NOMO-1 treated with dmso at 0.1 percent for 144 hours (cell line): ENCODE measurements around the gene CACNB1.

Experiments used
- DNase-seq: peaks from one replicate; lab custom pipeline; 2025; ENCODE audit not compliant: unreplicated experiment; lab: John Stamatoyannopoulos, UW

Gene CACNB1

GRCh38 chr17:39197380-39198185, at the start of gene CACNB1:
Gene CACNB1 (minus strand): TSS chr17:39197669. CDS start chr17:39197495, 174 bp downstream.
- DNase-seq: peak; percentile 52

- no peak for DNase-seq
Observed at GRCh38 chr17:39246274-39246673, 48.8 kb upstream of the CACNB1 start.

GRCh38 chr17:39244600-39245570, 47.4 kb upstream of the CACNB1 start:
- peak; percentile 51 for DNase-seq

GRCh38 chr17:39244016-39244599, 46.6 kb upstream of the CACNB1 start:
- no peak for DNase-seq

- no peak for DNase-seq
Observed at GRCh38 chr17:39243155-39243554, 45.7 kb upstream of the CACNB1 start.

GRCh38 chr17:39240631-39241030, 43.2 kb upstream of the CACNB1 start:
- no peak for DNase-seq

- no peak for DNase-seq
Observed at GRCh38 chr17:39239640-39240314, 42.3 kb upstream of the CACNB1 start.

GRCh38 chr17:39238311-39238972, 41.0 kb upstream of the CACNB1 start:
- DNase-seq: no peak

GRCh38 chr17:39237586-39237985, 40.1 kb upstream of the CACNB1 start:
- no peak for DNase-seq

- no peak for DNase-seq
Observed at GRCh38 chr17:39236981-39237441, 39.5 kb upstream of the CACNB1 start.

- no peak for DNase-seq
Observed at GRCh38 chr17:39236450-39236927, 39.0 kb upstream of the CACNB1 start.

- peak; percentile 81 for DNase-seq
Observed at GRCh38 chr17:39235555-39236449, 38.3 kb upstream of the CACNB1 start.

GRCh38 chr17:39231591-39232551, 34.4 kb upstream of the CACNB1 start:
- peak; percentile 29 for DNase-seq

- DNase-seq: no peak
Observed at GRCh38 chr17:39231091-39231561, 33.7 kb upstream of the CACNB1 start.

GRCh38 chr17:39230361-39230760, 32.9 kb upstream of the CACNB1 start:
- DNase-seq: no peak

GRCh38 chr17:39229274-39229913, 31.9 kb upstream of the CACNB1 start:
- peak; percentile 37 for DNase-seq

GRCh38 chr17:39227364-39227919, 30.0 kb upstream of the CACNB1 start:
- DNase-seq: no peak
